ENCODE data around the gene NLRP3. TPM values are rescaled to one million over a fixed set of nuclear protein-coding genes. Genes with fewer than 3 reads are reported as not detected.

NLRP3 gene
- total and polyA plus RNA-seq, 4 donors, result 1.3 to 27.9 (median 5.6) TPM

GRCh38 chr1:247494767-247495166, 78.8 kb downstream of the NLRP3 start:
- H3K4me3 ChIP-seq, result no peak overlapping the region
- peaks cover 0 to 6% (median 0%) of the 10 kb centered on the region in 4 donors for H3K9me3 ChIP-seq (ENCODE audit: control insufficient read depth in 4 of 4, insufficient read depth in 3 of 4, low read length in 3 of 4)
- 10 to 14% methylated on average over 2 of the region's 2 CpGs for WGBS, 2 donors
- ATAC-seq (ENCODE audit: insufficient read depth, low FRiP score) (no peak), DNase-seq (peak in 2 of 3 donors; percentile 15 to 36)
- H3K27me3 ChIP-seq (ENCODE audit: control insufficient read depth in 3 of 3, insufficient read depth in 3 of 3, low read length in 2 of 3), result peaks cover 0 to 37% (median 3%) of the 10 kb centered on the region in 3 donors
- no peaks in the 10 kb centered on the region for H3K4me1 ChIP-seq (ENCODE audit: control insufficient read depth in 5 of 5, insufficient read depth in 5 of 5, low read length in 5 of 5)
- no peak overlapping the region for H3K27ac ChIP-seq (ENCODE audit: low read depth in 1 of 2, low read length in 1 of 2)
- no peak for TF ChIP-seq CTCF (IDR thresholded peaks at IDR 0.05; ENCODE audit: control extremely low read depth, extremely low read depth)
- no peak overlapping the region for H3K9ac ChIP-seq (ENCODE audit: insufficient read depth in 1 of 2, low read length in 2 of 2)
- no peaks in the 10 kb centered on the region for H3K36me3 ChIP-seq (ENCODE audit: control insufficient read depth in 4 of 4, insufficient read depth in 4 of 4, low read length in 4 of 4)

DNA sequence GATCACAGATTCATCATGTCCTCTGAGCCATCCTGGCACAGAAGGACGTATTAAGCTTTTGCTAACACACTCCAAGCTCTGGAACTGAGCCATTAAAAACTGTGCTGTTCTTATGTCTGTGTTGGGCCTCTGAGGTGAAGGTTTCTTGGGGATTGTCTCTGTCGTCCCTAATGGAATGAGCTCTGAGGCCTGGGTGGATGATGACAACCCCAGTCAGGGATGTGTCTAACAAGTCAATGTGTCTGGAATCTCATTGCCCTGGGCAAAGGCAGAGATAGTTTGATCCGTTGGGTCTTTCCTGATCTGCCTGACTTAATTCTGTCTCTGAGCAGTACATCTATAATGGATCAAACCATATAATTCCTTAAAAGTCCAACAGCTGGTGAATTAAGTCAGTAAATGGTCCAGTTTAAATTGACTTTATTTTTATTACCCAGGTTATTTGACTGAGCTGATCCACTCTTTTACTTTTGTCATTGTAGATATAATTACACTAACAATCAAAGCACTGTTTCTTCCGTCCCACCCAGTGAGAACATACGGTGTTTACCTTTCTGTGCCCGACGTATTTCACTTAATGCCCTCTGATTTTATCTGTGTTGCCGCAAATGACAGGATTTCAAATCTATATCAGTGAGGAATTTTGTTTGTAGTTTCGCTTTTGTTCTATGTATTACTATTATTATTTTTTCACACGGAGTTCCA, 80.8 kb downstream of the NLRP3 start:
- peak in 1 of 3 donors; percentile 12 for DNase-seq
- H3K27me3 ChIP-seq (ENCODE audit: control insufficient read depth in 3 of 3, insufficient read depth in 3 of 3, low read length in 2 of 3), result peaks cover 0 to 18% (median 3%) of the 10 kb centered on the region in 3 donors
- H3K9me3 ChIP-seq (ENCODE audit: control insufficient read depth in 4 of 4, insufficient read depth in 3 of 4, low read length in 3 of 4), result no peaks in the 10 kb centered on the region
- TF ChIP-seq CTCF (IDR thresholded peaks at IDR 0.05; ENCODE audit: control extremely low read depth, extremely low read depth), result no peak
- no peaks in the 10 kb centered on the region for H3K4me1 ChIP-seq (ENCODE audit: control insufficient read depth in 5 of 5, insufficient read depth in 5 of 5, low read length in 5 of 5)
- no peak overlapping the region for H3K27ac ChIP-seq (ENCODE audit: low read depth in 1 of 2, low read length in 1 of 2)
- H3K9ac ChIP-seq (ENCODE audit: insufficient read depth in 1 of 2, low read length in 2 of 2), result no peak overlapping the region
- no peaks in the 10 kb centered on the region for H3K36me3 ChIP-seq (ENCODE audit: control insufficient read depth in 4 of 4, insufficient read depth in 4 of 4, low read length in 4 of 4)
- ATAC-seq (ENCODE audit: insufficient read depth, low FRiP score), result no peak
- WGBS, 2 donors, result 65 to 79% methylated on average over 10 of the region's 10 CpGs
- H3K4me3 ChIP-seq, result no peak overlapping the region

Other genes starting within 250 kb of the NLRP3 start
- gene ZNF124, start 244.2 kb upstream of the NLRP3 start, total RNA-seq, result 10 to 100 TPM; 18.9 to 55.1 TPM
- gene ZNF124, start 244.2 kb upstream of the NLRP3 start, polyA plus RNA-seq, result 1 to 10 TPM; 2.1 to 3.0 TPM
- not detected for gene VN1R5, start 160.1 kb upstream of the NLRP3 start, total RNA-seq
- gene VN1R5, start 160.1 kb upstream of the NLRP3 start, polyA plus RNA-seq, result not detected
- gene ZNF496, start 84.3 kb upstream of the NLRP3 start, total RNA-seq, result 10 to 100 TPM; 21.9 to 43.4 TPM
- gene ZNF496, start 84.3 kb upstream of the NLRP3 start, polyA plus RNA-seq, result 1 to 10 TPM; 8.2 to 9.2 TPM
- gene OR2B11, start 41.9 kb downstream of the NLRP3 start, total RNA-seq, result not detected
- under 1 TPM in 1 of 2 donors, not detected in 1; 0.07 TPM for gene OR2B11, start 41.9 kb downstream of the NLRP3 start, polyA plus RNA-seq
- gene OR2C3, start 120.3 kb downstream of the NLRP3 start, total RNA-seq, result under 1 TPM in 1 of 2 donors, not detected in 1; 0.03 TPM
- under 1 TPM in 1 of 2 donors, not detected in 1; under 0.01 TPM for gene OR2C3, start 120.3 kb downstream of the NLRP3 start, polyA plus RNA-seq
- 1 to 10 TPM in 1 of 2 donors, under 1 TPM in 1; 0.40 to 1.4 TPM for gene GCSAML, start 133.0 kb downstream of the NLRP3 start, total RNA-seq
- under 1 TPM; 0.06 to 0.18 TPM for gene GCSAML, start 133.0 kb downstream of the NLRP3 start, polyA plus RNA-seq
- not detected for gene OR2G2, start 172.2 kb downstream of the NLRP3 start, total RNA-seq
- not detected for gene OR2G2, start 172.2 kb downstream of the NLRP3 start, polyA plus RNA-seq
- not detected for gene OR2G3, start 189.4 kb downstream of the NLRP3 start, total RNA-seq
- gene OR2G3, start 189.4 kb downstream of the NLRP3 start, polyA plus RNA-seq, result not detected